Measurements from ENCODE around the gene GPC5.

The GPC5 gene

DNA sequence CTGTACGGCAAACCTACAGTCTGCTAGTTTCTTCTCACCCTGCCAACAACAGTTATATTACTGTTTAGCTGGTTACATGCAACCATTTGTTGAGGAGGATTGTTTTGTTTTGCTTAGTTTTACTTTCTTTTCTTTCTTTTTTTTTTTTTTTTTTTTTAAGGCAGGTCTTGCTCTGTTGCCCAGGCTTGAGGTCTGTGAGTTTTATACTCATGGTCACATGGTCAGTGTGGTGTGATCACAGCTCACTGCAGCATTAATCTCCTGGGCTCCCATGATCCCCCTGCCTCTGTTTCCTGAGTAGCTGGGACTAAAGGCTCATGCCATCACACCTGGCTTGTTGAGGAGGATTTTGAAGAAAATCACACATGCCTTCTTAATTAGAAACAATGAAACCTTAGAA, 505.6 kb downstream of the GPC5 start:
- DNase-seq: no peak

DNA sequence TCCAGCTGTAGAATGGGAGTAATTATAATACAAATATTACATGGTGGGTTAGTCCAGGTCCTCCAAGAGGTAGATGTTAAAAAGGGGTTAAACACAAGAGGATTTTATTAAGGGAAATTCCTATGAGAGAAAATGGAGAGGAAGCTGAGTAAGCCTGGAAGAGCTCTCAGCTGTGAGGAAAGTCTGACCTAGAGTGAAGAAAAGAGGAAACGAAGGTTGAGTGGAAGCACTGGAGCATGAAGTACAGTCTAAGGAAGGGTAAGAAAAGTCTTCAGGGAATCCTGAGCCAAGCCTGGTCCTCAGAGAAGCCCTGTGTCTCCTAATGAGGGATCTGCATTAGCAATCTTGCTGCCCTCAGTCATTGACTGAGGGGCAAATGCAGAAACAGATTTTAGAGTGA, 506.2 kb downstream of the GPC5 start:
- no peak for DNase-seq

DNA sequence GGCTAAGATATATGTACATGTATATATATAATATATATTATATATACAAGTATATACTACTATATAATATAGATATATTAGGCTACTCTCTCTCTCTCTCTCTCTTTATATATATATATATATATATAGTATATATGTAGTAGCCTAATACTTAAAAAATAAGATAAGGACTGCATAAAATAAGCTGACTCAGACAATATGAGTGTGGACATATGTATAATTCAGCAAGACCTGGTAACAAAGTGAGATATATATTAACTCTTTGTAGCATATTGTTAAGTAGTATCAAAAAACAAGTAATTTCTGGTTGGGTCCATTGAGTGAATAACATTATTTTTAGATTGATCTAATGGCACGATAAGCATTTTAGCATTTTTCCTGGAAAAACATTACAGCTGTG, 509.0 kb downstream of the GPC5 start:
- no peak for DNase-seq

DNA sequence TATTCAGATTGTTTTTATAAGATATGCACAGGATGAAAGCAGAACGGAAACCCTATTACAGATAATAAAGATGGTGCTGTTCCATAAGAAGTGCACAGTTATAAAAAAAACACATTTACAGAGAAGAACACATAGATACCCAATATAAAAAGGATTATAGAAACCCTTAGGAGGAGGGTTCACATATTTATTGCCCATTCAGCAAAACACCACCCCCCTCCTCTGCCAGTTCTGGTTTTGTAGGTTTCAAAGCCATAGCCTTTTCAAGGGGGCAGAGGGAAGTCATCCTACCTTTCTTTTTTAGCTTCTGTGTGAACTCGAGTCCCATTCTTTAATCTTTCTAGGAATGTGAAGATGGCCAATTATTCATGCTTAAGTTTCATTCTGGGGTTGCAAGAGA, 511.2 kb downstream of the GPC5 start:
- no peak for DNase-seq

DNA sequence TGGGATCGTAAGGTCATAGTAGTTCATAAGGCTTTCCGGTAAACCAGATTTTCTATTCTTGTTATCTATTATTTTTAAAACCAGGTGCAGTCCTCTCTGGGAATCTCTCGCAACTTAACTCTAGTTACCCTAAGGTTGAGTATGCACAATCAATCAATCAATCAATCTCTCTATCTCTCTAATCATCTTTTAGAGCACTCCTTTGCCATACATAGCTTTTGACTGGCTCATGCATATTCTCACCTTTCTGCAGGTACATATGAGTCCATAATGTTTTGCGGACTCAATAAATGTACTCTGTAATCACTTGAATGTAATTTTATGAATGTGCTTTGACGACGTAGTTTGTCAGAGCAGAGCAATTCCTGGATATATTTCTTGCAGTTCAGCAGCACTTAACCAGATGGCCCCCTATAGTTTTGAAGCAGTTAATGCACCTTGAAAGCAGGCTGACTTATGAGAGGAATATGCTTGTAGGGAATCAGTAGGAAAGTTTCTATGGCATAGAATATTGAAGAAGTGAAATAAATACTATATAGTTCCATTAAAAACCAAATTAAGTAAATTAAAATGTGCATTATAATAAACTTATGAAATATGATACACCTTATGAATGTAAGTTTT, 524.7 kb downstream of the GPC5 start:
- no peak for DNase-seq

DNA sequence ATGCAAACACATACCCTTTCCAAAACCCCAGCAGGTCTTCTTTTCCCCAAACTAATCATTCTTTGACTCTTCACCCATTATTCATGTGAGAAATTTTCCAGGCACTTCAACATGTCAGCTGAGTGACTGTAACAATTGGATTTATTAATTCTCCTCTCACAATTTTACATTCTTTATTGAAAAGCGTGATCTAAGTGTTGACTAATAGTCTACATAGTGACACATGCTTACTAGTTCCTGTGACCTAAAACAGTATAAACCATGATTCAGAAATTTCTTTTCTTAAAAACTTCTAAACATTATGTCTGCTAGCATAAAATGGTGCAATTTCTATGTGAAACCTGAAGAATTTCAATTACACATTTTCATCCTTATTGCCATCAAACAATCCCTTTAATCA, 532.3 kb downstream of the GPC5 start:
- DNase-seq: no peak

DNA sequence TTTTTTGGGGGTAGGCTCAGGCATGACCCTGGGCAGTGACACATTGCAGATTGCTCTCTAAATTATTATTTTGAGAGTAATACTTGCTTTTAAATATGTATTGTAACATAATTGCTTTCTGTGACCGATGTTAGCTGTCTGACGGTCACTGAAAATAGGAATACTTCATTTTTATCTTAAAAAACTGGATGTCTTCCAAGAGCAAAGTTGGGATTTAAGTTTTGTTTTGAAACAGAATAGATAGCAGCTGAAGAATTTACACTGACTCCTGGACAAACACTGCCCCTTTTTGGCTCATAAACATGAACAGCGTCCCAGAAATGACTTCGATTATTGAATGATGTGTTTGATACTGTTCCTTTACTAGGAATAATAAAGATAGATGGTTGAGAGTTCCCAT, 535.9 kb downstream of the GPC5 start:
- DNase-seq: no peak

DNA sequence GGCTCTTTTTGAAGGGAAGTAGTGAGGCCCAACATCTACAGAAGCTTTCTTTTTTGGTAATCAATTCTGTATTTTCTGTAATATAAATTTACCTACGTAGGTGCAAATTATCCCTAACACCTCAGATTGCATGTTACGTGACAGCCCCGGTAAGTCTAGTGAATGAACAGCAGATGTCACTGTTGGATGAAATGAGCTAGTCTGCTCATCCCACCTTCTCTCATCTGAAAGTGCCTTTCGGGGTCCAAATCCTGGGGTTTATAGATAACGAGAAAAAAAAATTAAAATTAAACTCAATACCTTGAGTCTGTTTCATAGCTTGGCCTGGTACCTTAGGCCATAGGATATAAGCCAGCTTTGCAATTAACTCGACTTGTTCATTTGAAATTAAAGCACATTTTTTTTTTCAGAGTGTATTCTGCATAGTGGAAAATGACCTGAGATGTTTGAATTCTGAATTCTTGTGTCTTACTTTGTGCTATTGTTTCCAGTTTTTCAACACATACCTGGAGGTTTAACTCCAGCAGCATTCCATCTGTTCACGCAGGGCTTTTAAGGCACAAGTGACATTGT, 548.2 kb downstream of the GPC5 start:
- DNase-seq: no peak

DNA sequence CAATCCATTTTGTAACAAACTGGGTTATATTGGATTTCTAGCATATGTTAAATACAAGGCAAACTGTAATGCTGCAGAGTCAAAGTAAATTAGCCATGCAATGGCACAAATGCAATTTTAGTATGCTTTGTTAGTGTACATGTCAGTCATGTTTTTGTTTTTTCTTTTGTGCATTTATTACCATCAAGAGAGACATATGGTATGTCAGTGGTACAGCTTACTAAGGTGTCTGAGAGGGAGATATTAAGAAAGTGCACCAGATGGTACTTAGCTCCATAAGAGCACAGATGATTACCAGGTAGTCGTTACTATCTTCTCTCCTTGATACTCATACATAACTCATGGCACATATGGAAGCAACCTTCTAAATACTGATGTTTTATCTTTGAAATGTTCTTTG, 550.3 kb downstream of the GPC5 start:
- no peak for DNase-seq

DNA sequence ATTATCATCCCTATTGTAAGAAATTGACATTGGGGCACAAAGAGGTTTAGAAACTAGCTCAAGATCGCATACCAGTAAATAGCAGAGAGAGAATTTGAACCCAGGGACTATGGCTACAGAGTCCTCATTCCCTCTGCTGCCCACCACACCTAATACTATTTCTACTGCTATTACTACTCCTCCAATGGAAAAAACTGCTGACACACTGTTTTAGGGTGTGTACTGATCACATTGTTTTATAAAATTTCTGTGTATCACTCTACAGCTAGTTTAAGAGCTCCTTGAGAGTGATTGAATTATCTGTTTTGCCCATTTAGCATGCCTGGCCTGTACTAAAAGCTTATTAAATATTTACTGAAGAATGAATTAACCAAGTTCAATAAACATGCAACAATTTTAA, 552.4 kb downstream of the GPC5 start:
- DNase-seq: no peak

DNA sequence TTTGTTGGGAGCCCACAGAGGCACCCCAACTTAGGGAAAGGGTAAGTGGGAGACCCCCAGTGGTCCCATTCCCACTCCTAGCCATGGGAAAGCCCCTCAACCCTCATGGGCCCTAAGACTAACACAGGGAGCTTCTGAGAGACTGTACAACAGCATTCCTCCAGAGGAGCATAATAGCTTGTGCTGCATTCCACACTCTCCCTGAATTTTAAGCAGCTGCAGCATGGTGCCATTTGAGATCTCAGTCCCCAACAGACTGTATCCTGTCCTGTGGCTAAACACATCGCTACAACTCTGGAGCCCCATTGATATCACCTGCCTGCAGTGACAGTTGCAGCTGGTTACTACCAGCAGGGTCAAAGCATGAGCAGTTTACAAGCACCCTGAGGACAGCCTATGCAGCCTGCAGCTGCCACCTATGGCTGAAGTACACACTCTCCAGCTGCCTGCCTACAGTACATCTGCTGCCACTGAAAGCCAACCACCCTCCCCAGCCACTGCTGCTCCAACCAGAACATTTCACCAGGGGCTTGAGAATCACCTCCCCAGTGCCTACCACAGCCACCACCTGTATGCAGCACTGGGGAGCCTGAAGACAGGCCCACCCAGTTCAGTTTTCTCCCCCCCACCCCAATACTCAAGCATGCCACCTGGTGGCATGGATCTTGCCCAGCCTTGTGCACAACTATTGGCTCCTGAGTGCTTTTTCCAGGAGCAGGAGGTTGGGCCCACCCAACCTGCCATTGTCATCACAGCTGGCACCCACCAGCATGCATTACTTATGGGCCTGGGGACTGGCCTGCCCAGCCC, 557.3 kb downstream of the GPC5 start:
- no peak for DNase-seq

DNA sequence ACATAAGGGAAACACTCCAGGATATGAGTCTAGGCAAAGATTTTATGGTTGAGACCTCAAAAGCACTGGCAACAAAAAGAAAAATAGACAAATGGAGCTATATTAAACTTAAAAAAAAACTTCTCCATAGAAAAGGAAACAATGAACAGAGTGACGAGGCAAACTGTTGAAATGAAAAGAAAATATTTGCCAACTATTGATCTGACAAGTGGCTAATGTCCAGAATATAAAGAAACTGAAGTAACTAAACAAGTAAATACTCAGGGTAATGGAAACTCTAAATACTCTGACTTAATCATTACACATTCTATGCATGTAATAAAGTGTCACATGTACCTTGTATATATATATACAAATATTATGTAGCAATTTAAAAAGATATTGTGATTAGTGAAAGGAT, 562.5 kb downstream of the GPC5 start:
- DNase-seq: no peak

DNA sequence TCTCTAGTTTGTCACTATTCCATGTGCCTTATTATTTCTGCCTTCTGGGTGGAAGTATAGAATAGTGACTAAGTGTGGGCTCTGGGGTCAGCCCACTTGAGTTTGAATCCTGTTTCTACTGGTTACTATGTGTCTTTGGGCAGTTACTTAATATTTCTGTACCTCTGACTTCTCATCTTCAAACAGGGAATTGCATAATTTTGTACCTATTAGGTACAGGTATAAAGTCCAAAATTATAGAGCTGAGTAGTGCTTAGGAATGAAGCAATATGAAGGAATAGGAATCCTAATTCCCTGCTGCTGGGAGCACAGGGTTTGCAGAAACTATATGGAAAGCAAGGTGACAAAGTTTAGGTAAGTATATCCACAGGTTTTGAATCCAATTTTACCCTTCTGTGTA, 564.5 kb downstream of the GPC5 start:
- no peak for DNase-seq

DNA sequence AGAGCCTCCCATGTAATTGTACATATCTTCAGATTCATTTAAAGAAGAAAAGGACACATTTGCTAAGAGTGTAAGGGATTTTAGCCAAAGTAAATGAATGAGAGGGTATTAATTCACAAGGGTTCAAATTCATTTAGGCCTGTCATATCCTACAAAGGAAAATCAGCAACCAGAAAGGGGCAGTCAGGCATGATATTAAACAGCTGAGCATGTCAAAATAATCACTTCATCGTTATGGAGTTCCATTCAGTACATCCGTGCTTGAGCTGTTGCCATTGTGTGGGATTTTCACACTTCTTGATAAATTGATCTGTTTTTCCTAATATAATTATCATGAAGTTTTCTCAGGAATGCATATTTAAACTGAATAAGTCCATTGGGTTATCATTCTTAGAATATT, 567.1 kb downstream of the GPC5 start:
- no peak for DNase-seq

DNA sequence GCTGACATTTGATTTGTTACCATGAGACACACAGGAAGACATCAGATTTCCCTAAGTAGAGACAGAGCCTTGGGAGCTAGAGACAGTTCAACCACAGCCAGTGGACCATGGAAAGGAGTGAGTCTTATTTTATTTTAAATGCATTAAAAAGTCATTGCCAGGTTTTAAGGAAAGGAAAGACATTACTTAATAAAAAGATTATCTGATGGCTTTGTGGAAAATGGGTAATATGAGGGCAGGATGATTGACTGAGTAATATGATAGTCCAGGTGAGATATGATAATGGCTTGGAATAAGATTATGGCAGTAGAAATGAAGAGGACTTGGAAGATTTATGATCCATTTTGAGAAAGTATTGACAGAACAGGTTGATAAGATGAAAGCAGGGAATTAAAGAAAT, 580.1 kb downstream of the GPC5 start:
- DNase-seq: no peak

DNA sequence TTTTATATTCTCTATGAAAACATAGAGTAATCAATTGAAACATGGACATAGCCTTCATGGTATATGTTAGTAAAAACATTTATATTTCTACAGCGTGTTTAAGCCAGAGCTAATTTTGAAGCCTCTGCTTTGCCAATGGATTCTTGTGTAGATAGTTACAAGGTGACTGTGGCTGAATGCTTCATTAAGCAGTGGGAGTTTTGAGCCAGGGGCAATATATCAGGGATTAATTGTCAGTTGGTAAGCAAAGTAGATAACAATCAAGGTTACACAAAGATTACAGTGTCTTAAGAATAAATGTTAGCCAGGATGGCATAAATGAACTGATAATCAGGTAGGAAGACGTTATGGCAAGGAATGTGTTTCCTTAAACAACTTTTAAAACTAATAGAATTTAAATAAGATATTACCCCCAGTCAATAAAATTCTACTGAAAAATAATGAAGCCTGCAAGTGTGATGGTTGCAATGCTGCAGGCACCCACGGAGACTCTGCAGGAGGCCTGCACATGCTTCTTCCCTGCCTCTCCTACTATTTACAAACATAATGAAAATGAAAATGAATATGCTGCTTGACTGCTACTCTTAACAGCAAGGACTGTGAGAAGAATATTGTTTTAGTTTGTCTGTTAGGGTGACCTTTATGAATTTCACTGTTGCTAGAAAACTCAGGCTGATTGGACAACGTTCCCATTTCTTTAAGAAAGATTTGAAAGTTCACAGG, 588.5 kb downstream of the GPC5 start:
- DNase-seq: no peak

DNA sequence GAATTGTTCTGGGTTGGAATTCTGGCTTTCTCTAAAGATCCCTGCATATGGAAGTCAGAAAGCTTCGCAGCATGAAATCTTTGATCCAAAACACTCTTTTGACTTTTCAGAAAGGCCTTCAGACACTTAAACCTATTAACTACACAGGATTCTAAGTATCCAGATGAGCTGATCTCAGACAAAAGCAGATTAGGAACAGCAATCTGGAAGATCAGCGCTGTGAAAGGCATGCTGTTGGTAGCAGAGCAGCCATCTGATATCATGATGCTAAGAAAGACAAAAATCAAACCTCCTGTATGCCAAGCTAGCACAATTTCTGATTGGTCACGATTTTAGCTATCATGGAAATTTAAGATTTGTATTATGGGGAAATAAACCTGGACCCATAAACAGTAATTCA, 589.9 kb downstream of the GPC5 start:
- DNase-seq: no peak

DNA sequence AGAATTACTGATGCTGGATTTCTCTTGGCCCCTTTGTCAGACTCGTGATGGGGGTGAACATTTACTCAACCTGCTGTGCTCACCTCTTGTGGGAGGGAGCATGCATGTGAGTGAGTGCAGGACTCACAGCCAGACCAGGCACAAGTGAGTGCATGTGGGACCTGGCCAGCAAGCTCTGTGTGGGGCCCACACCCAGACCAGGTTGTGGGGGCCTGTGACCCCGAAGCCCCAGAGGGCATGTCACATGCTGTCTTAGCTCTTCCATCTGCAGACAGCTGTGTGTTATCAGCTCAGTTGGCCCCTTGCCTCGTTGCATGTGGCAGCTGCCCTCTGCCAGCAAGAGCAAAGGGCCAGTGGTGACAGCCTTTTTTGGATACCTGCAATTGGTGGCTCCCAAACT, 614.4 kb downstream of the GPC5 start:
- DNase-seq: no peak

DNA sequence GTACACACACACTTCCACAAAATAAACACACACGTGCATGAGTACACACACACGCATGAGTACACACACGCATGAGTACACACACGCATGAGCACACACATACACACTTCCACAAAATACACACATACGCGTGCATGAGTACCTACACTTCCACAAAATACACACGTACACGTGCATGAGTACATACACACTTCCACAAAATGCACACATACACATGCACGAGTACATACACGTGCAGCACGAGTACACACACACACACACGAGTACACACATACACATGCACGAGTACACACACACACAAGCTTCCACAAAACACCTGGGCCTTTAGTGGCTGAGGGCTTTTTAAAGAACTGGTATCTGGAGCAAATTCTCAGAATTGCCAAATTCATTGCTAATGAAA, 619.3 kb downstream of the GPC5 start:
- DNase-seq: no peak

DNA sequence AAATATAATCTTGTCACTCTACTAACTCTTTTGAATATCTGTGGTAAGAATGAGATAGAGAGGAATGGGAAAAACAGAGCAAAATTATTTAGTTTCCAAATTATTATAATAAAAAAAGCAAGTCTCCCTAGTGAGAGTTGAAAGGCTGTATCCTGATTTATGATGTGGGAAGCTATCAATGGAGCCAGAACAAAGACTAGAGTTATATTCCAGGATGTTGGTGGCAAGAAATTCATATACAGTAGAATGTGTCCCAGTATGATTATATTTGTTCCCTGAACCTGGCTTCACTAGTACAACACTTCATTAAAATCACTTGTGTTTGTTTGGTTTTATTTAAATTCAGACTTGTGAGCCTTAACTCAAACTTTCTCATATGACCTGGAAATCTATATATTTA, 630.3 kb downstream of the GPC5 start:
- no peak for DNase-seq

DNA sequence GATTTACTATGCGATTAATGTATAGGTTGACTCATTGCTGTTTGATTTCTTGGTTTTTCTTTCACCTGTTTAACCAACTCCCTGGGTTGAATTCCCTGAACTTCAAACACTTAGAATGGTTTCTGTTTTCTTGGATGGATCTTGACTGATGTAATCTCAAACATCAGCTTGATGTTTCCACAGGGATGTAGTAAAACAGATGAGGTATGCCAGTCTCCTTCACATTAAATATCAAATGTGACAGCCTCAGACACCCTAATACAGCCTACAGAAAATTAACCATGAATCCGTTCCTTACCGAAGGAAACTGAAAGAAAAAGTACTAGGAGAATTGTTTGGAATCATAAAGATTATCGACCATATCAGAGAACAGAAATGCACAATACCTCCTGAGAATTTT, 631.2 kb downstream of the GPC5 start:
- DNase-seq: no peak

DNA sequence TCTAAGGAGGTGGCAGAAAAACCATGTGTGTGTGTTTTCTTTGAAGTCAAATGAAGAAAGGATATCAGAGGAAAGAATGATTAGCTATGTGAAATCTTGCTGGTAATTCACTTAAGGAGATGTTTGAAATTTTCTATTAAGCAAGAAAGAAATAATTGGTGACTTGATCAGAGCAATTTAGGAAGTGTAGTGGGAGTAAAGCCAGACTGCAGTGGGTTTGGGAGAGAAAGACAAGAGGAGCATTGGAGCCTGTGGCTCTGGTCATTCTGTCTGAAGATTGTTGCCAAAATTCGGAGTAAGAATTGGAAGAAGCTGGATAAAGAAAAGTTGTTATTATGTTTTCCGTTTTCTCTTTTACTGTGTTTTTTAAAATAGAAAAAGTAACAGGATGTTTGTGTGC, 640.5 kb downstream of the GPC5 start:
- DNase-seq: no peak

DNA sequence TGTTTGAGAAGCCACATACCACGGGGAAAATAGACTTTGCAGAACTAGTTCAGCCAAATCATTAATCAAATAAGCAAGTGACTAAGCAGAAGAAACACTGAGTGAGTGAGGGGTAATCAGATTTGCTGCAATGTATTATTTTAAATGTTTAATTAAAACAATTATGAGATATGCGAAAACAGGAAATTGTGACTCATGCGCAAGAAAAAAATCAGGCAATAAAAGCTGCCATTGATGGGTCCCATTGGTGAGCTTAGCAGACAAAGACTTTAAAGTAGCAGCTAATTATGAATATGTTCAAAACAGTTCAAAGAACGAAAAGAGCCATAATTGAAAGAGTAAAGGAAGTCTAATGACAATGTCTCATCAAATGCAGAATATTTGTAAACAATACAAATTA, 644.1 kb downstream of the GPC5 start:
- no peak for DNase-seq

DNA sequence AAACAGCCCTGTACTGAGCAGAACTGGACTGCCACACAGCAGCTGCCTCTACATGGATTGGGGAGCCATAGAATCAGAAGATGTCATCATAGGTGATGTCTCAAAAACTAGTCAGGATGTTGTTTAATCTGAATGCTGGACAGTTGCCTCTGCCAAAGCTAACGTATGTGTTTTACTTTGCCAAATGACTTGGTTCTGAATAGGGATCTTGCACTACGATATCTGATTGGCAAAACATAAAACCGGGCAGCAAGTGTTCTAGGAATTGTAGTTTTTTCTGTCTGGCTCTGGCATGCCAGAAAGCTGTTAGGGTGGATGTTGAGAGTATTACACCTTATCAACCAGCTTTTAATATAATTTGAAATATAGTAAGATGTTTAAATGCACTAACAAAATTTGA, 645.9 kb downstream of the GPC5 start:
- DNase-seq: no peak

All from stimulated activated CD8-positive, alpha-beta memory T cell treated with anti-CD3 and anti-CD28 coated beads, Interleukin-4, amount 100 ng/mL, for 48 hours (primary cell).